Stimulated activated CD4-positive, alpha-beta T cell treated with anti-CD3 and anti-CD28 coated beads, TNF-alpha, amount 100 ng/mL, for 48 hours (primary cell): ENCODE measurements around the gene PPIL1.

ENCODE experiments used
- DNase-seq, 3 donors: peaks; one replicate each; pipeline ENCODE4 v3.0.0-alpha.2; 2020; ENCODE audit warnings: low read depth in 3 of 3

The PPIL1 gene

DNA sequence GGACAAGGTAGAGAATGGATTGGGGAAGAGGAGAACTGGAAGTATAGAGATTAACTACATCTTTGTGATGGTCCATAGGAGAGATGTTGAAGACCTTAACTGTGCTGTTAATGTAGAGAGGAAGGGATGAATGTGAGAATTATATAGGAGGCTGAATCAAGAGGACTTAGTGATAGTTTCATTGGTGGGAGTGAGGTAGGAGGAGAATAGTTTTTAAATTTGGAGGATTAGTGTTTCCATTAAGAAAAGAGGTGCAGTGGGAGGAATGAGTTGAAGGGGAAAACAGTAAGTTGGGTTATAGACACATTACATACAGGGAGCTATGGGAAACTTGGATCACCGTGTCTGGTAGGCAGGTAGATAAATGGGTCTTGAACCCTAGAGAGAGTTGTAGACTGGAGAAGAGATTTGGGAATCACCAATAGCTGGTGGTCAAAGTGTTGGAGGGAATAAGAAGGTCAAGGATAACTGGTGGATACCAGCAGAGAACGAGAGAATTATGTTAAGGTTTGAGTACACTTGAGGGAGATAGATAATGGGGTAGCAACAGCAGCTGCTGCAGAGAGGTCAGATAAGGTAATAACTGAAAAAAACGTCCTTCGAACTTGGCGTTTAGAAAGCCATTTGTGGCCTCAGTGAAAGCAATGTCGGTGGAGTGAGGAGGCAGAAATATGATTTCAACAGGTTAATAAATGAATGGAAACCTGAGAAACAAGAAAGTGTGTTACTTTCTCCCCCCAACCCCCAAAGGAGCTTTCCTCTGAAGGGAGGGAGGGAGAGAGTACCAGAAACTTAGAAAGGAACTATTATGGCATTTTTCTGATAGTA is 14.3 kb upstream of the PPIL1 start:
- no peak for DNase-seq

DNA sequence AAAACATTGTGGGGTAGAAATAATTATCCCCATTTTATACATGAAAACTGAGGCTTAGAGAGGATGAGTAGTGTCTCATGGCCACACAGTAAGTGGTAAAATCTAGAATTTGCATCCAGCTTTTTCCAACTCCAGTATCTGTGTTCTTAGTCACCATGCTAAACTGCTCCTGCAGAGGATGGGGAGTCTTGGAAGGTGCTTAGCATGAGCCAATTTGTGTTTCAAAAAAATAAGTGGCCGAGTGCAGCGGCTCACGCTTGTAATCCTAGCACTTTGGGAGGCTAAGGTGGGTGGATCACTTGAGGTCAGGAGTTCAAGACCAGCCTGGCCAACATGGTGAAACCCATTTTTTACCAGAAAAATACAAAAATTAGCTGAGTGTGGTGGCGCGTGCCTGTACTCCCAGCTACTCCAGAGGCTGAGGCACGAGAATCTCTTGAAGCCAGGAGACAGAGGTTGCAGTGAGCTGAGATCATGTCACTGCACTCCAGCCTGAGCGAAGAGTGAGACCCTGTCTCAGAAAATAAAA is 13.6 kb upstream of the PPIL1 start:
- no peak for DNase-seq

DNA sequence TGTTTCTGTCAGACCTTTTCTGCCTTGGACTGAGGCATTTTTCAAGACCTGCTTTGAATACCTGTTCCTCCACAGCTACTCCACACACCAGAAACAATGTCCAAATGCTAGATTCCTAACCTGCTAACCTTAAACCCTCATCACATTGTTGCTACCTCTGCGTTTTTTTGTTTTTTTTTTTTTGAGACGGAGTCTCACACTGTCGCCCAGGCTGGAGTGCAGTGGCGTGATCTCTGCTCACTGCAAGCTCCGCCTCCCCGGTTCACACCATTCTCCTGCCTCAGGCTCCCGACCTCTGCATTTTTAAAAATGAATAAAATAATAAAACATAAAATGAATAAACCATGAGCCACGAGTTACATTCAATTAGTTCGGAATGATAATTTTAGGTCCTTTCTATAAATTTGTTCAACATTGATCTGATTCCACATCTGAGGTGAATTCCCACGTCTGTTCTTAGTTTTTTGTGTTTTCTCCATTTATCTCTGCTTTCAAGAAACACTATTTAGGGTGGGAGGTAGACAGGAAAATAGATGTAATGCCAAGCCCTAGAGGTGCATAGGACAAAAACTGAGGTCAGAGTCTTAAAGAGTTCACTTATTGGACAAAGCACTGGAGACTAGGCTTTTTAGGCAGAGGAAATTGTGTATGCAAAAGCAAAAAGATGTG is 12.5 kb upstream of the PPIL1 start:
- no peak for DNase-seq

DNA sequence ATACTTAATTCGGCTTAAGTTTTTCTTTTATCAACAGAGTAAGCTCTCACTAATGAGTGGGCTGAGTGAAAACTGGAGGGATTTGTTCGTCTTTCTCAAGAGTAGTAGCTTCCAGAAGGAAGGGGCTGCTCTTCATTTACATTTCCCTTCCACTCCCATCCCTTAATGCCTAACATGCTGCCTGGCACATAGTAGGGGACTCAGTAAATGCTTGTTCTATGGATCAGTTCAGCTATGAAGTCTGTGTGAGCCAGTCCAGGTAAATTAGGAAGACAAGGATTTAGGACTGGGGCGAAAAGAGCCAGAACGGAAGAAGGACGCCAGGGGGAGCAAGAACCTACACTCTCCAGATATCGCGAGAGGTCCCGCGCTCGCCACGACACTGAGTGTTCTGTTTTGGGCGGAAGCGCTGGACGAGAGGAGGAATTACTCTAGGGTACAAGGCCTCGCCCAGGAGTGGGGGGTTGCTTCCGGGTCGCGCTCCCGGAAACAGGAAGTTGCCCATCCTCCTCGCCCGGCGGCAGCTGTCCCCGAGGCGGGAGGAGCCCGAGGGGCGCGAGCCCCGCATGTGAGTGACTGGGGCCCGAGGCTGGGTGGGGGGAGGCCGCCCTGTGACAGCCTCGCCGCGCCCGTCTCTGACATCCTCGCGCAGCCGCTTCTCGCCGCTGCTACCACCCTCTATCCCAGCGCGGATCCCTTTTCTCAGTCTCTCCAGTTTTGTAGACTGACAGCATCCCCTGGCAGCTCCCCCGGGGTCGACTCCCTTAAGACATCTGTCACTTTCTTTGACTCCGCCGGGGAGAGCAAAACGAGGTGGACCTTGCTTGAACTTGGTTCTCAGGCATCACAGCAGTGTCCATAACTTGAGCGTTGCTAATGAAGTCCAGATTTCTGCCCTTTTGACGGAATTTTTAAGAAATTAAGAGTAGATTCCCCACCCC is 11.1 kb upstream of the PPIL1 start, which contains the start of gene C6orf89:
Gene C6orf89 (plus strand): TSS at position 492 of the 941 bp plus-strand sequence. CDS start 13,493 bp downstream, outside the sequence.
- peak; percentile 93 to 96 (median 96) for DNase-seq

DNA sequence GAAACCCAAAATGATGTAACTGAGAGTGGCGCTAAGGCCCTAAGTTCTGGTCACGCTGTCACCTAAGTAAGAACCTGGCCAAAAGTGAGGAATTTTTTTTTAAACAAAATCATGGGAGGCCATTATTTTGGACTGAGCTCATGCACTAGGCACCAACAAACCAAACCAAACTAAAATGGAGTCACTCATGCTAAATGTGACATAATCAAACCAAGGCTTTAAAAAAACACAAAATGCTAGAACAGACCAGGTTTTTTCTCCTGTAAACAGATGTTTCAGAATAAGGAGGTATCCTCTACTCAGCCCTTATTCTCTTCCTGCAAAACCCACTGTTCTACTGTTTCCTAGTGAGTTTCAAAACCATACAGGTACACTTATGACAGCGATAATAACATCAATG is 10.0 kb upstream of the PPIL1 start:
- DNase-seq, result no peak

DNA sequence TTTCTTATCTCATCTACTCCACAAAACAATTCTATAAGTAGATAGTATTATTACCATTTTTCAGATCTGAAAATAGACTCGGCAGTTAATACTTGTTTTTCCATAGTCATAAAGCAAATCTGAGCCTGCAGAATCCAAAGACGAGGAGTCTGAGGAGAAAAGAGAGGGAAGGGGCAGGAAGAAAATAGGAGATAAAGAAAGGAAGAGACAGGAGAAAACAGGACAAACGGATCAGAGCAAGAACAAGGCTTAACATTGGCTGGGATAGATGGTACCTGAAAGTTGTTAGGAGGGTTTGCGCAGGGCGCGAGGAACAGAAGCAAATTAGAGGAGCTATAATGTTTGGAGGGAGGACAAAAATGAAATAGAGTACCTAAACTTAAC is 639 bp upstream of the PPIL1 start:
- no peak for DNase-seq

DNA sequence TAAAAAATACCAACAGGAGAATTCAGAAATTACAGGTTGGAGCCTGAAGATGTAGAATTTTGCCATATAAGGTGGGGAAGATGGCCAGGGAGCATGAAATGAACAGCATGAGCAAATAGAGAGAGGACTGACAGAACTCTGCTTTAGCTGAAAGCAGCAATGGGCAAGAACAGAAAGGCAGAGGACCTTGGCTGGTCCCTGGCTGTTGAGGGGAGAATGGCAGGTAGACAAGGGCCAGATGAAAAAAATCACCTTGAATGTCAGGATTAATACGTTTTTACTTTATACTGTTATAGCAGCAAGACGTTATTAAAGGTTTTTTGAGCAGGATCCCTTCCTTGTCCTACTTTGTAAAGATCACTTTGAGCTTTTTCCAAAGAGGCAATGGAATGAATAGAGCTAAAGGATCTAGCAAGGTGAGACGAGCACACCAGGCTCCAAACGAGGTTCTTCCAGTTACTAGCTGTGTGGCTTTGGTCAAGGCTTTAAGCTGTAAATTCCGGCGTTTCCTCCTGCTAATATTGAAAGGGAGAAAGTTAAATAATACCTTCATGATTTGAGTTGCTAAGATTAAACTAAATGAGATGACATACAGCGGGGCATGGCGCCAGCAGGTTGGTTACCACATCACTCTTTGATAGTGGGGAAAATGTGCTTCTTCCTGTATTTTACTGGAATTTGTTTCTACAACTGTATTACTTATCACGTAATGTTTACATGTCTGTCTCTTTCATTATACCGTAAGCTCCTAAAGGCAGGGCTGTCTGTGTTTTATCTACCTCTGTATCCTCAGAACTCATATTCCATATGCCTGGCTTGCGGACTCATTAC is 776 bp downstream of the PPIL1 start:
- no peak for DNase-seq

DNA sequence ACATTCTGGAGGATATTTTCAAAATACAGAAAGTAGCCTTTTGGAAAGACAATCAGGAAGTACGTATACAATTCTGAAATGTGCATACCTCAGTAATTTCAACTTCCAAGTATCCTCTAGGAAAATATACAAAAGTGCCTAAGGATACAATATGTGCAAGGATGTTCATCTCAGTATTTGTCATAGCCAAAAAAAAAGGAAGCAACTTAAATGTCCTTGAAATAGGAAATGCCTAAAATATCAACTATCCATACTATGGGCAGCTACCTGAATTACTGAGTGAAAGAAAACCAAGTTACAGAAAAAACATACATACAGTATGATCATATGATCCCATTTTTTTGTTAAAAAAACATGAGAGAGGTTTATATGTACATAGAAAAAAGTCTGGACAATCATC is 1.5 kb downstream of the PPIL1 start:
- no peak for DNase-seq

DNA sequence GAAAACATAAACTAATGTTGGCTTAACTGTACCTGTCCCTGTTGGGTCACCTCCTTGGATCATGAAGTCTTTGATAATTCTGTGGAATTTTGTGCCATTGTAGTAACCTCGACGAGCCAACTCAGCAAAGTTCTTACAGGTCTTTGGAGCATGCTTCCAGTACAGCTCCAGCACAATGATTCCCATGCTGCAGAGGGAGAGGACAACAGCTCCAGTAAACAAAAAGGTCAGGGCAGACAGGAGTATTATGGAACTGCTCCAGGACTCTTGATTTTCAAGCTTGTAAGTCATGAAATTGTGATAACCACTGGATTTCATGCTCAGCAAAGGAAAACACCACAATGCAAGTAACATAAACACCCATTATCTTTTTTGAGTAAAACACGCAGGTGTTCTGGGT is 2.9 kb downstream of the PPIL1 start:
- no peak for DNase-seq

DNA sequence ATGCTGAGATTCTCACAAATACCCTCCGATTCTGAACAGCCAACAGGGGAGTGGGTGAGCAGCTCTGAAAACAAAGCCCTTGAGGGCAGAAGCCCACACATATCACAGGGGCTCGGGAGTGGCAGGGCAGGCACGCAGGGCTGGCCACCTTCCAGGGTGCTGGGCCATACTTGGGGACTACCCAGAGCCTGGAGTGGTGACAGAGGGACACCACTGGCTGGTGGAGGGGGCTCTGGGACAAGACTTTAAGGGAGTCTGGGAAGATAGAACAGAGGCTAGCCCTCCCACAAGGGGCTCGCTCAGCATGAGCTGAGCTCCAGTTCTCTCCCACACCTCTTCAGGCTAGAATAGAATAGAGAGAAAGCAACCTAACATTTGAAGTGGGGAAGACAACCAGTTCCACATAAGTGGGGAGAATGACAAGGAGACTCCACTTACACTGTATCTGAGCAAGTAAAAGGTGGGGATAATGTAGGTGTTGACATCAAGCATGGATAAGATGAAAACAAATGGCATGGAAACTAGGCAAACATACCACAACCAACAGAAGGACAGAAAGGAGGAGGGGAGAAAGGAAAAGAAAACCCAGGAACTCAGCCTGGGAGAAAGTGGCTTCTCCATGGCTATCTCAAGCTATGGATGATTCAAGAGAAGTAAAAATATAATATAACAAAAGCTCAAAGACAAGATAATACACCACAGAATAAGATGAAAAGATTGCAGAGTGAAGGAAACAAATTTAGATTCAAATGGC is 7.0 kb downstream of the PPIL1 start:
- DNase-seq, result no peak

DNA sequence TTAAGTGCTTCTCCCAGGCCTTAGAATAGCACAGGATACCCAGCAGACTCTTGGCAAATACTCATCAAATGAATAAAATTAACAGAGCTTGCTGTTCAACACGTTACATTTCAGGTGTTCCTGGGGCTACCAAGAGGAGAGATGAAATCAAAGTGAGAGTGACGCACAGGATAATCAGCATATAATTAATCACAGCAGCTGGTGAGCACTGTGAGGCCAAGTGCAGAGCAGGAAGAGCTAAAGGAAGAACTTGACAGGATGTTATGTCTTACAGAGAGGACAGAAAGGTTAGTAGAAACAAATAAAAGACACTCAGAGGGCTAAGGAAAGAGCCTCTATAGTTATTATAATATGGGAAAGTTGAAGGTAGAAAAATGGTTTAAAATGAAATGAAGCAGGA is 8.8 kb downstream of the PPIL1 start:
- DNase-seq, result no peak

DNA sequence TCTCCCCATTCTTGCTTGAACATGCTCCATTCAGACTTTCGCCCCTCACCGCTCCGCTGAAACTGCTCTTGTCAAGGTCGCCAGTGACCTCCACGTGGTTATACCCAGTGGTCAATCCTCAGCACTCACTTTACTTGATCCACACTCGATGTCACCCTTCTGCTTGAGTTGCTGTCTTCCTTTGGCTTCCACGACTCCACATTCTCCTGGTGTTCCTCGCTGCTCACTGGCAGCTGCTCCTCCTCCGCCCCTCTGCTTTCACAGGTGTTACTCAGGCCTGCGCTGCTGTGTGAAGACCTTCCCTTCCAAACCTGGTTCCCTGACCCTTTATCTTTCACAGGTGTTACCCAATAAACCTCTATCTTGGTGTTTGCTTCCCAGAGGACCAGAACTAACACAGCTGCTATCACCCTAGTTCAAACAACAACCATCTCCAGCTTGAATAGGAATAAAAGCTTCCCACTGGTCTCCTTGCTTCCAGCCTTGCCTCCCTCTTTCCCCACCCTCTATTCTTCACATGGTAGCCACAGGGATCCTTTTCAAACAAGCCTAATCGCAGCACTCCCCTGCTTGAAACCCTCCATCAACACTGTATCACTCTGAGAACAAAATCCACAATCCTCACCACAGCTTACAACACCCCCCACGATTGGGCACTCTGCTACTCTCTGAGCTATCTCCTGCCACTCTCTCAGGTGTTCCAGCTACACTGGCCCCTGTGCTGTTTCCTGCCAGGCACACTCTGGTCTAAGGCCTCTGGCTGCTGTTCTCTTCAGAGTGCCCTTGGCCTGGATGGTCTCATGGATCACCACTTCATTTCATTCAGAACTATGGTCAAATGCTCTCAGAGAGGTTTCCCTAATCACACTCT is 10.7 kb downstream of the PPIL1 start:
- DNase-seq, result no peak

DNA sequence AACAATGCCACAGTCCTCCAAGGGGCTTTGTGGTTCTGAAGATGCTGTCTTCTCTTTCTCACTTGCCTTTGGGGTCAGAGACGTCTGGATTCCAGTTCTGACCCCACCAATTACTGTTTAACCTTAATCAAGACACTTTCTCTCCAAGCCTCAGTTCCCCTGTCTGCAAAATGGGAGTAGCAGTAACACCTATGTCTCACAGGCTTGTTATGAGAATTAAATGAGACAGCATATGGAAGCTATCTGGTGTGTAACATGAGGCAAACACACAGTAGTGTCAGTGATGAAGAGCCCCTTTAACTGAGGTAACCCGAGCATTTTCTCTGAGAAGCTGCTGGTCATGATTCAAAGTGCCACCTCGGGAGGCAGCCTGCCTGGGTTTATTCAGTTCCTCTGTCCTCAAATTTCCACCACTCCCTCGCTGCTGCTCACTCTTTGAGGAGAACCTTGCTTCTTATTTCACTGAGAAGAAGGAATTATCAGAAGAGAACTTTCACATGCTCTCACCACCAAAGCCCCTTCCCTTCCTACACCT is 11.7 kb downstream of the PPIL1 start:
- DNase-seq, result no peak

DNA sequence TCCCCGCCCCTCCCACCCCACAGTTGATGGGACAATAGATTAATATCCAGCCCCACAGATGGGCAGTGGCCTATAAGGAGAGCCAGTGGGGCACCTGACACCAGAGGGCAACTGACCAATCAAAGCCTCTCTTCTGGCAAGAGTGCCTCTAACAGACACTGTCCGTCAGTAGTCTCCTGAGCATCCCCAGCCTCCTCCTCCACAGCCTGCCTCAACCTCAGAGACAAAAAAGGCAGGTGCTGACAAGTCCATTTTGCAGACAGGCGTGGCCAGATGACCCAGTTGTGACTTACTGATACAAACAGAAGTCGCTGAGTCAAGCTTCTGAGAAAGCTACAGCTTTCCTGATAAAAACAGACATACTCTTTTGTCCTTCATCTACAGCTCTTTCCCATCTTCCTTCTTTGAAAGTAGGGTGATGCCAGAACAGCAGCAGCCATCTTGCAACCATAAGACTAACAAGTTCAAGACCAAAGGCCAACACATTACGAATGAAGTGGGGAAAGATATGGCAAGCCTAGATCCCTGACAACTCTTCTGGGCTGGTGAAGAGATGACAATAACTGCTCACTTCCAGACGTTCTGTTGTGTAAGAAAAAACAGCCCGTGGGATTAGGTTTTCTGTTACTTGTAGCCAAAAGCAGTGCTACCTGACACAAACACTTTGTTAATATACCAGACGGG is 12.3 kb downstream of the PPIL1 start:
- DNase-seq, result no peak

DNA sequence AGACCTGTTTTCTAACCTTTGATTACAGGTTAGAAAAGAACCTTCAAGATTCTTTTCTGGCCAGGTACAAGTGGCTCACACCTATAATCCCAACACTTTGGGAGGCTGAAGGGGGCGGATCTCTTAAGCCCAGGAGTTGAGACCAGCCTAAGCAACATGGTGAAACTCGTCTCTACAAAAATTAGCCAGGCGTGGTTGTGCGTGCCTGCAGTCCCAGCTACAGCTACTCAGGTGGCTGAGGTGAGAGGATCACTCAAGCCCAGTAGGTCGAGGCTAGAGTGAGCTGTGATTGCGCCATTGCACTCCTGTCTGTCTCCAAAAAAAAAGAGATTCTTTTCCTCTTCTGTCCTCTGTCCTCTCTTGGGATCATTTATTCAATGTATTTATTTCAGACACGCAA is 14.5 kb downstream of the PPIL1 start:
- DNase-seq, result no peak

DNA sequence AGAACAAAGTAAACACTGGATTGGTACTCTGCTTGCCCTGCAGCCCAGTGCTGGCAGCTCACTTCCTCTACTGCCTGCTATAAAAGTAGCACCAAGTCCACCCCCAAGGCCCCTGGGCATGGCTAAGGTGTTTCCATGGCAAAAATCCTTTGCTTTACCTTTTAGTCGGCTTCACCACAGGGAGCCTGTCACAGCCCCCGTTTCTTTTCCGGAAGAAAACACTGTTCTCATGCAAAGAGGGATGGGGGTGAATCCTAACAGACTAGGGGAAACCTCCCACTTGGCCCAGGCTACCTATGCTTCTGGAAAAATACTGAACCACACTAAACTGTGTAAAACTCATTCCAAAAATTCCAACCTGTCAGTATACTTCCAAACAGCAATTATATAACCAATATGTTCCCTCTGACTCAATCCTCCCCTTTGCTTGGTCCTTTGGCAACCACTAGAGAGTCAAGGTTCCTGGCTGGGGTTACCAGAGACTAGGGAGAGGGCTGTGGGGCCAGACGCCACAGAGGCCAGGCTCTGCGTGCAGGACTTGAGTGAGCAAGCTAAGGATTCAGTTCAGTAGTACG is 16.1 kb downstream of the PPIL1 start:
- no peak for DNase-seq

DNA sequence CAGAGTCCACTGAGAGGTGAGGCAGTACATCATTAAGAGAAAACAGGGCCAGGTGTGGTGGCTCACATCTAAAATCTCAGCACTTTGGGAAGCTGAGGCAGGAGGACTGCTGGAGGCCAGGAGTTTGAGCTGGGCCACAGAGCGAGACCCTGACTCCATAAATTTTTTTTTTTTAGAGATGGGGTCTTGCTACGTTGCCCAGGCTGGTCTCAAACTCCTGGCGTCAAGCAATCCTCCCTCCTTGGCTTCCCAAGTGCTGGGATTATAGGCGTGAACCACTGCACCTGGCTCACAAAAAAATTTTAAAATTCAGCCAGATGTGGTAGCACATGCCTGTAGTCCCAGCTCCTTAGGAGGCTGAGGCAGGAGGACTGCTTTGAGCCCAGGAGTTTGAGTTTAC is 17.3 kb downstream of the PPIL1 start:
- DNase-seq, result no peak

DNA sequence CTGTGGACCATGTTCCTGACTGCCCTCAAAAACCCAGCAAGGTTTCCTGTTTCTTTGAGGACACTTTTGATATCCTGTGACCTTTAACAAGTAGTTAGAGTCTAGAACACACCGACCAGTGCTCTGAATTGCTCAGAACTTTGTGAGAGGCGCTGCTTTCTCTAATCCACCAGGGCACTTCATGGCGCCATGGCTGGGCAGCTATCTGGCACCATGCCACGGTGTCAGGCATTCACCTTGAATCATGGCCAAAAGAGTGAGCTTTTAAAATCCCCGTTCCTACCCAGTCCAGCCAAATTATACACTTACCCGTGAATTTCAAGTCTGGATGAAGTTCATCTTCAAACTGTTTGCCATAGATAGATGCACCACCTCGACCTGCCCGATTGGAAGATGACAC is 18.3 kb downstream of the PPIL1 start:
- no peak for DNase-seq
